B cell (primary cell): ENCODE results near the gene GPC5. TPM values are rescaled to one million over a fixed set of nuclear protein-coding genes. Genes with fewer than 3 reads are reported as not detected.

Experiments used
- ATAC-seq: fragments of 200-7000 bp; cut with Tn5 transposase; one replicate; pipeline ENCODE4 v1.10.0; 2021; ENCODE audit warnings: low read depth, mild to moderate bottlenecking, moderate number of reproducible peaks, moderate library complexity
- CTCF ChIA-PET: fragments of 350-600 bp; sonication (Branson Sonifier 250); formaldehyde crosslinking; loops from one replicate; lab custom pipeline; 2021; ENCODE audit warnings: antibody characterized with exemption, inconsistent platforms; lab: Charles Lee
- POLR2A ChIA-PET: fragments of 350-600 bp; sonication (Branson Sonifier 250); formaldehyde crosslinking; loops from one replicate; lab custom pipeline; 2021; ENCODE audit warnings: antibody characterized with exemption; lab: Charles Lee
- DNase-seq: peaks from one replicate; pipeline ENCODE4 v3.0.0; 2013
- H2AFZ ChIP-seq: 2 replicates; pipeline ENCODE4 v1.6.1; 2012; ENCODE audit warnings: mild to moderate bottlenecking, low read depth, low read length; ENCODE audit not compliant: insufficient read depth, poor library complexity, severe bottlenecking
- H3K27ac ChIP-seq, 2 donors: 1 replicate in 1 of 2; 2 replicates in 1 of 2; pipeline ENCODE4 v1.5.1; 2012 to 2013; ENCODE audit warnings: low read length in 2 of 2, mild to moderate bottlenecking in 2 of 2, moderate library complexity in 1 of 2
- H3K27me3 ChIP-seq, 4 experiments: fragments of 200-600 bp in 1 of 4; sonication (generic) in 1 of 4; replicated peaks in 1 of 4; 1 replicate in 2 of 4; 2 replicates in 2 of 4; pipeline versions ENCODE4 v1.6.1 to v1.7.0; 2013 to 2016; ENCODE audit warnings: low read length in 3 of 4, mild to moderate bottlenecking in 2 of 4, mixed read lengths in 1 of 4, moderate library complexity in 1 of 4; ENCODE audit not compliant: insufficient read depth in 4 of 4, control insufficient read depth in 3 of 4; ENCODE audit errors: control extremely low read depth in 1 of 4
- H3K36me3 ChIP-seq, 2 experiments: replicated peaks in 1 of 2; 1 replicate in 1 of 2; 2 replicates in 1 of 2; pipeline versions ENCODE4 v1.6.1 to v1.7.1; 2013; ENCODE audit warnings: low read length in 1 of 2; ENCODE audit not compliant: insufficient read depth in 2 of 2, control insufficient read depth in 1 of 2; ENCODE audit errors: control extremely low read depth in 1 of 2, extremely low read depth in 1 of 2
- H3K4me1 ChIP-seq, 2 donors: fragments of 200-600 bp in 1 of 2; sonication (generic) in 1 of 2; 1 replicate in 1 of 2; 2 replicates in 1 of 2; pipeline versions ENCODE4 v1.5.1 to v1.6.1; 2013 to 2017; ENCODE audit warnings: low read length in 2 of 2; ENCODE audit not compliant: control insufficient read depth in 2 of 2, insufficient read depth in 2 of 2
- H3K4me2 ChIP-seq: replicated peaks from 2 replicates; pipeline ENCODE3; 2012; ENCODE audit warnings: mild to moderate bottlenecking, low read depth, low read length; ENCODE audit not compliant: poor library complexity, severe bottlenecking
- H3K4me3 ChIP-seq, 5 experiments: fragments of 200-600 bp in 1 of 5; sonication (generic) in 1 of 5; 1 replicate in 3 of 5; 2 replicates in 2 of 5; pipeline versions ENCODE4 v1.5.1 to v1.7.0; 2011 to 2016; ENCODE audit warnings: low read length in 4 of 5, mild to moderate bottlenecking in 4 of 5, low read depth in 2 of 5, control low read depth in 1 of 5, moderate library complexity in 1 of 5; ENCODE audit not compliant: insufficient read depth in 1 of 5; ENCODE audit errors: control extremely low read depth in 1 of 5, extremely low read depth in 1 of 5
- H3K79me2 ChIP-seq: fragments of 200-600 bp; sonication (generic); one replicate; pipeline ENCODE4 v1.6.0; 2016; ENCODE audit warnings: low read length; ENCODE audit not compliant: control insufficient read depth, insufficient read depth
- H3K9ac ChIP-seq: fragments of 200-600 bp; sonication (generic); 2 replicates; pipeline ENCODE4 v1.6.1; 2017; ENCODE audit warnings: mild to moderate bottlenecking, low read length, moderate library complexity
- H3K9me3 ChIP-seq, 3 donors: one replicate each; pipeline versions ENCODE4 v1.6.1 to v1.7.1; 2013; ENCODE audit warnings: low read length in 2 of 3; ENCODE audit not compliant: control insufficient read depth in 2 of 3, insufficient read depth in 1 of 3; ENCODE audit errors: control extremely low read depth in 1 of 3
- H4K20me1 ChIP-seq: 2 replicates; pipeline ENCODE4 v1.6.0; 2012; ENCODE audit warnings: mild to moderate bottlenecking, low read length; ENCODE audit not compliant: insufficient read depth, control insufficient read depth, poor library complexity, severe bottlenecking
- H3K27ac Mint-ChIP-seq: one replicate; pipeline ENCODE4 v1.8.0; 2021; ENCODE audit warnings: mixed read lengths
- H3K27me3 Mint-ChIP-seq: one replicate; pipeline ENCODE4 v1.8.0; 2021; ENCODE audit warnings: mixed read lengths
- H3K4me1 Mint-ChIP-seq: one replicate; pipeline ENCODE4 v1.8.0; 2021; ENCODE audit warnings: mixed read lengths
- H3K4me3 Mint-ChIP-seq: one replicate; pipeline ENCODE4 v1.8.0; 2021; ENCODE audit warnings: mixed read lengths
- H3K9me3 Mint-ChIP-seq: one replicate; pipeline ENCODE4 v1.8.0; 2022; ENCODE audit warnings: mixed read lengths; ENCODE audit not compliant: insufficient read depth
- EZH2 ChIP-seq: IDR thresholded peaks from 2 replicates; pipeline ENCODE4 v1.6.1; 2012; ENCODE audit warnings: borderline replicate concordance, low read depth, mild to moderate bottlenecking, moderate library complexity, low read length; ENCODE audit not compliant: insufficient read depth, poor library complexity, severe bottlenecking
- WGBS: methylation state at CpG from one replicate; pipeline ENCODE4 v1.1.5; 2013; ENCODE audit warnings: missing lambda C conversion rate; ENCODE audit not compliant: insufficient coverage; 5-methylcytosine and 5-hydroxymethylcytosine counted together
- intact Hi-C: fragments of 100-400 bp; cut with micrococcal nuclease; formaldehyde crosslinking; loops from one replicate; pipeline ENCODE4 v1.10.0; 2022
- polyA plus RNA-seq: library from polyadenylated mRNA; depleted of rRNA; stranded (reverse); fragments of >200 nt; gene quantifications from 2 replicates; pipeline ENCODE4 v1.2.3, GENCODE V29; 2012
- total RNA-seq, 2 donors: library from RNA; stranded (reverse); fragments of 120-200 nt in 1 of 2; gene quantifications; 1 replicate in 1 of 2; 2 replicates in 1 of 2; pipeline versions ENCODE4 v1.2.3 to v1.2.4, GENCODE V29; 2013 to 2022
- TF ChIP-seq, protein P1 (sequence below): fragments of 200-600 bp; IDR thresholded peaks from one replicate; pipeline ENCODE4 v1.8.0; 2022; ENCODE audit warnings: antibody characterized with exemption, mild to moderate bottlenecking

Gene GPC5
- total and polyA plus RNA-seq, 2 donors (not counting 1 experiment from before 2014, with no cell fraction given), result 0.15 to 0.30 TPM

DNA sequence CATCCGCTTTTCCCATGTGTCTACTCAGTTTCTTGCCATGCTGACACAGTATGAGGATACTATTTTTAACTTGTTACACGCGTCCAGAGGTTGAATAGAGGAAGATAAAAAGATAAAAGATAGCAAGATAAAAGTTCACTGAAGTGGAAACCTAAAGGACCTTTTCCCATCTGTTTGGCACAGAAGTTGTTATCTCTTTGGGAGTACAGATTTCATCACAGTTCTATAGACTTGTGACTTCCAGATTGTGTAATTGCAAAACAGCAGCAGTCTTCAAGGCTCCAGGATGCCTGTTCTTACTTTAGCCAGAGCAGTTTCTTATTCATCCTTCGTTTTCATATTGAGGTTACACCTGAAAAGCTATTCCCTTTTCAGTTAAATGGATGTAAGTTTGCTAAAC, 369.2 kb downstream of the GPC5 start:
- Histone ChIP-seq H3K9ac (no peak overlapping the region), H3K4me2 (no peak overlapping the region), H3K27me3 (no peaks in the 10 kb centered on the region), H2AFZ (no peak overlapping the region), H4K20me1 (no peaks in the 10 kb centered on the region), H3K79me2 (no peaks in the 10 kb centered on the region), H3K36me3 (no peaks in the 10 kb centered on the region), H3K4me1 (no peaks in the 10 kb centered on the region), H3K27ac (no peak overlapping the region), H3K9me3 (no peaks in the 10 kb centered on the region), H3K4me3 (no peak overlapping the region)
- no peak overlapping the region for H3K4me3 Mint-ChIP-seq
- H3K27me3 Mint-ChIP-seq, result no peaks in the 10 kb centered on the region
- WGBS, result no CpG with 5 or more reads among the region's 4 CpGs
- ChIA-PET POLR2A (no interaction called here), CTCF (no interaction called here)
- intact Hi-C loops, result no loop called here
- no peak overlapping the region for H3K27ac Mint-ChIP-seq
- no peaks in the 10 kb centered on the region for H3K9me3 Mint-ChIP-seq
- TF ChIP-seq, protein P1, sequence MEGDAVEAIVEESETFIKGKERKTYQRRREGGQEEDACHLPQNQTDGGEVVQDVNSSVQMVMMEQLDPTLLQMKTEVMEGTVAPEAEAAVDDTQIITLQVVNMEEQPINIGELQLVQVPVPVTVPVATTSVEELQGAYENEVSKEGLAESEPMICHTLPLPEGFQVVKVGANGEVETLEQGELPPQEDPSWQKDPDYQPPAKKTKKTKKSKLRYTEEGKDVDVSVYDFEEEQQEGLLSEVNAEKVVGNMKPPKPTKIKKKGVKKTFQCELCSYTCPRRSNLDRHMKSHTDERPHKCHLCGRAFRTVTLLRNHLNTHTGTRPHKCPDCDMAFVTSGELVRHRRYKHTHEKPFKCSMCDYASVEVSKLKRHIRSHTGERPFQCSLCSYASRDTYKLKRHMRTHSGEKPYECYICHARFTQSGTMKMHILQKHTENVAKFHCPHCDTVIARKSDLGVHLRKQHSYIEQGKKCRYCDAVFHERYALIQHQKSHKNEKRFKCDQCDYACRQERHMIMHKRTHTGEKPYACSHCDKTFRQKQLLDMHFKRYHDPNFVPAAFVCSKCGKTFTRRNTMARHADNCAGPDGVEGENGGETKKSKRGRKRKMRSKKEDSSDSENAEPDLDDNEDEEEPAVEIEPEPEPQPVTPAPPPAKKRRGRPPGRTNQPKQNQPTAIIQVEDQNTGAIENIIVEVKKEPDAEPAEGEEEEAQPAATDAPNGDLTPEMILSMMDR, result no peak
- no peak for TF ChIP-seq EZH2
- no peak for DNase-seq
- no peak for ATAC-seq
- H3K4me1 Mint-ChIP-seq, result no peaks in the 10 kb centered on the region

DNA sequence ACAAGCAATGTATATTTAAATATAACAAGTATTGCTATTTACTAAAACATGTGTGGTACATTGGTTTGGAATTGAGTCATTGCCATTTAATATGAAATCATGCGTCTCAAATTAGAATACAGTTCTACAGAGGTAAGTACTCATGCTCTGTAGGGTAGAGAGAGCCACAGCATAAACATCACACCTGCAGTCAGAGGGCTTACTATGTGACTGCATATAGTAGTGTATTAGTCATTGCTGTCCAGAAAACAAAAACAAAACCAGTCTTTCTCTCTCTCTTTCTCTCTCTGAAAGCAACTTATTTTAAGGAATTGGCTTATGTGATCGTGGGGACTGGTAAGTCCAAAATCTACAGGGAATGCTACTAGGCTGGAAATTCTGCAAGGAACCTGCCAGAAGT, 370.3 kb downstream of the GPC5 start:
- Histone ChIP-seq H3K27me3 (no peaks in the 10 kb centered on the region), H3K79me2 (no peaks in the 10 kb centered on the region), H3K4me3 (no peak overlapping the region), H2AFZ (no peak overlapping the region), H3K9ac (no peak overlapping the region), H3K9me3 (no peaks in the 10 kb centered on the region), H4K20me1 (no peaks in the 10 kb centered on the region), H3K4me2 (no peak overlapping the region), H3K36me3 (no peaks in the 10 kb centered on the region), H3K4me1 (no peaks in the 10 kb centered on the region), H3K27ac (no peak overlapping the region)
- H3K9me3 Mint-ChIP-seq, result no peaks in the 10 kb centered on the region
- H3K4me3 Mint-ChIP-seq, result no peak overlapping the region
- ChIA-PET CTCF (no interaction called here), POLR2A (no interaction called here)
- H3K27ac Mint-ChIP-seq, result no peak overlapping the region
- no peak for DNase-seq
- H3K27me3 Mint-ChIP-seq, result no peaks in the 10 kb centered on the region
- no peaks in the 10 kb centered on the region for H3K4me1 Mint-ChIP-seq
- no CpG with 5 or more reads among the region's 2 CpGs for WGBS
- intact Hi-C loops, result no loop called here
- TF ChIP-seq EZH2, result no peak
- TF ChIP-seq, protein P1, result no peak
- ATAC-seq, result no peak
